ENCODE data around the gene TMEM129. TPM values are rescaled to one million over a fixed set of nuclear protein-coding genes. Genes with fewer than 3 reads are reported as not detected.

Gene TMEM129
- total RNA-seq, 1 experiment from 2014 or later = 41.2 TPM

DNA sequence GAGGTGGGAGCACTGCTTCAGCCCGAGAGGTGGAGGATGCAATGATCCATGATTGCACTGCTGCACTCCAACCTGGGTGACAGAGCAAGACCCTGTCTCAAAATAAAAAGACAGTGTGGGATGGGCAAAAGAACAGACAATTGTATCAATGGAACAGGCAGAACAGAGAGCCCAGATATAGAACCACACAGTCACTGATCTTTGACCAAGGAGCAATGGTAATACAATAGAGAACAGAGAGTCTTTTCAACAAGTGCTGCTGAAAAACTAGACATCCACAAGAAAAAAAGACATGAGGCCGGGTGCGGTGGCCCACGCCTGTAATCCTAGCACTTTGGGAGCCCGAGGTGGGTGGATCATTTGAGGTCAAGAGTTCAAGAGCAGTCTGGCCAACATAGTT, 42.9 kb downstream of the TMEM129 start:
- H3K9me3 ChIP-seq (ENCODE audit: insufficient read depth, low read depth) = no peaks in the 10 kb centered on the region

DNA sequence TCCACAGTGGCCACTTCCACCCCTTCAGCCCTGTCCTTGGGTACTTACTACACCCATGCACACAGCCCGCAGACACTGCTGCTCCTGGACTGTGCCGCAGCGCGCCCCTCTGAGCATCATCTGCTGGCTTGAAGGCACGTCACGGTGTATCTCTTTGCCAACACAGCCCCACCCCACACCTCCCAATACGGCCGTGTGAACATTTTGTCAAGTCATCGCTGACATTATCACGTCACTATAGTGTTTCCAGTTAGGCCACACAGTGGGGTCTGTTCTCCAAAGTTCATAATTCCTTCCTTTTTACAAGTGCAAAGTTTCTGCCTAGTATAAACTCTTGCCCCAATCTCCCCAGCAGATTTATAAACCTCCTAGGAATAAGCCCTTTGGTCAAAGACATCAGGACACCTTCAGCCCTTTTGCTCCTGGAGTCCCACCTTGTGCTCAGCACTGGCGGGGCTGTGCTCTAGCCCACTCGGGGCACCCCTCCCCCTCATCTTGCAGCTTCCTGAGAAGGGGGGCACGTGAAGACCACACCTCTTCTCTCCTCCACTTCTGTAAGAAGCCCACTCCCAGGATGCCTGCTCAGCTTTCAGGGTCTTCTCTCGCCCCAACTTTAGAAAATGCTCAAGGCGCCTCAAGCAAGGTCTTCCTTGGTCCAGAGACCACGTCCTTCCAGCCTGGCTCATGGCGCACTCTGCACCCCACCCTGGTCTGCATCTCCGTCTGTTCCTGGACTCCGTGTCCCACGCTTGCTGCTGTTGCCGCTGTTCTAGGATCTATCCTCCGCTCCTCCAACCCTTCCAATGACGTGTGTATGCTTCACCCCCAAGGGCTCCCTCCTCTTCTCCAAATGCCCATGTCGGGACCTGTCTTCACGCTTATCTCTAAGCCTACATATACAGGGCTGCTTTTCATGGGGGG, 44.3 kb downstream of the TMEM129 start:
- no peak overlapping the region for H2AFZ ChIP-seq
- CTCF ChIA-PET = no interaction called here
- no peak overlapping the region for H3K27ac ChIP-seq
- BruUV-seq (replicated peaks) = no TSS peak
- TF ChIP-seq, protein P1, sequence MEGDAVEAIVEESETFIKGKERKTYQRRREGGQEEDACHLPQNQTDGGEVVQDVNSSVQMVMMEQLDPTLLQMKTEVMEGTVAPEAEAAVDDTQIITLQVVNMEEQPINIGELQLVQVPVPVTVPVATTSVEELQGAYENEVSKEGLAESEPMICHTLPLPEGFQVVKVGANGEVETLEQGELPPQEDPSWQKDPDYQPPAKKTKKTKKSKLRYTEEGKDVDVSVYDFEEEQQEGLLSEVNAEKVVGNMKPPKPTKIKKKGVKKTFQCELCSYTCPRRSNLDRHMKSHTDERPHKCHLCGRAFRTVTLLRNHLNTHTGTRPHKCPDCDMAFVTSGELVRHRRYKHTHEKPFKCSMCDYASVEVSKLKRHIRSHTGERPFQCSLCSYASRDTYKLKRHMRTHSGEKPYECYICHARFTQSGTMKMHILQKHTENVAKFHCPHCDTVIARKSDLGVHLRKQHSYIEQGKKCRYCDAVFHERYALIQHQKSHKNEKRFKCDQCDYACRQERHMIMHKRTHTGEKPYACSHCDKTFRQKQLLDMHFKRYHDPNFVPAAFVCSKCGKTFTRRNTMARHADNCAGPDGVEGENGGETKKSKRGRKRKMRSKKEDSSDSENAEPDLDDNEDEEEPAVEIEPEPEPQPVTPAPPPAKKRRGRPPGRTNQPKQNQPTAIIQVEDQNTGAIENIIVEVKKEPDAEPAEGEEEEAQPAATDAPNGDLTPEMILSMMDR (conservative IDR thresholded peaks at IDR 0.05) = no peak
- no peak for TF ChIP-seq EZH2 (IDR thresholded peaks at IDR 0.05; ENCODE audit: low read depth)
- H3K4me1 ChIP-seq (replicated peaks; ENCODE audit: insufficient read depth) = no peaks in the 10 kb centered on the region
- peaks cover 6% of the 10 kb centered on the region; the same call in 1 of the 2 replicates for H3K27me3 ChIP-seq (ENCODE audit: insufficient read depth, low read depth)
- H3K79me2 ChIP-seq (ENCODE audit: low read depth) = no peaks in the 10 kb centered on the region
- no peaks in the 10 kb centered on the region for H4K20me1 ChIP-seq (ENCODE audit: insufficient read depth)
- peaks cover 3% of the 10 kb centered on the region; the same call in 1 of the 2 replicates for H3F3A ChIP-seq (ENCODE audit: insufficient read depth, low read depth)
- no peak for DNase-seq
- H3K9me2 ChIP-seq (ENCODE audit: insufficient read depth) = no peaks in the 10 kb centered on the region
- H3K4me3 ChIP-seq = no peak overlapping the region
- H3K9me3 ChIP-seq (ENCODE audit: insufficient read depth, low read depth) = no peaks in the 10 kb centered on the region
- no peak overlapping the region for H3K4me2 ChIP-seq
- intact Hi-C loops (cut with micrococcal nuclease; ENCODE audit: unreplicated experiment) = no loop called here
- POLR2A ChIA-PET (ENCODE audit: unreplicated experiment) = no interaction called here
- no peaks in the 10 kb centered on the region for H3K36me3 ChIP-seq (ENCODE audit: low read depth)

More for the DNA sequence above, 42.9 kb downstream of the TMEM129 start:
- Histone ChIP-seq H4K20me1 (ENCODE audit: insufficient read depth) (no peaks in the 10 kb centered on the region), H3K36me3 (ENCODE audit: low read depth) (no peaks in the 10 kb centered on the region), H2AFZ (no peak overlapping the region), H3K27me3 (ENCODE audit: insufficient read depth, low read depth) (peaks cover 6% of the 10 kb centered on the region; the same call in 1 of the 2 replicates), H3K79me2 (ENCODE audit: low read depth) (no peaks in the 10 kb centered on the region), H3F3A (ENCODE audit: insufficient read depth, low read depth) (peaks cover 13% of the 10 kb centered on the region), H3K4me1 (replicated peaks; ENCODE audit: insufficient read depth) (0 out of 2 replicates have a peak, but pooled peaks cover 4% of the 10 kb centered on the region), H3K4me3 (no peak overlapping the region), H3K4me2 (no peak overlapping the region), H3K9me2 (ENCODE audit: insufficient read depth) (no peaks in the 10 kb centered on the region), H3K27ac (no peak overlapping the region)
- CTCF ChIA-PET = no interaction called here
- intact Hi-C loops (cut with micrococcal nuclease; ENCODE audit: unreplicated experiment) = no loop called here
- TF ChIP-seq EZH2 (IDR thresholded peaks at IDR 0.05; ENCODE audit: low read depth) = no peak
- TF ChIP-seq, protein P1 (conservative IDR thresholded peaks at IDR 0.05) = no peak
- no TSS peak for BruUV-seq (replicated peaks)
- POLR2A ChIA-PET (ENCODE audit: unreplicated experiment) = no interaction called here
- no peak for DNase-seq

DNA sequence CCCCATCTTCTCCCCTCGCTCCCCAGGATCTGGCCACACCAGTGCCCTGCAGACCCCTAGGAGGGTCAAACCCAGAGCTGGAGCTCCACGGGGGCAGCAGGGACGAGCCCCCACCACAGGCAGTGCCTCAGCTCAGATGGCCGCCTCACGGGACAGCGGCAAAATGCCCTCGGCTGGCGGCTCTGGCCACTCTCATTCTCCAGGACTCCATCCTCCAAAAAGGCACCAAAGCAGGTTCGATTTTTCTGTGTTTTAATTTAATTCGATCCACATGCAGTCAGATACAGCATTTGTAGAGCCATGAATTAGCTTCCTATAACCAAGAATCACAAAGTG, 45.4 kb downstream of the TMEM129 start:
- Histone ChIP-seq H3K9me3 (ENCODE audit: insufficient read depth, low read depth) (no peaks in the 10 kb centered on the region), H4K20me1 (ENCODE audit: insufficient read depth) (no peaks in the 10 kb centered on the region), H3K4me2 (no peak overlapping the region), H3K79me2 (ENCODE audit: low read depth) (no peaks in the 10 kb centered on the region), H3K9me2 (ENCODE audit: insufficient read depth) (no peaks in the 10 kb centered on the region), H3K27me3 (ENCODE audit: insufficient read depth, low read depth) (peaks cover 6% of the 10 kb centered on the region; the same call in 1 of the 2 replicates), H3K36me3 (ENCODE audit: low read depth) (no peaks in the 10 kb centered on the region), H3K4me3 (no peak overlapping the region), H2AFZ (no peak overlapping the region), H3F3A (ENCODE audit: insufficient read depth, low read depth) (peaks cover 2% of the 10 kb centered on the region; the same call in 1 of the 2 replicates), H3K4me1 (replicated peaks; ENCODE audit: insufficient read depth) (no peaks in the 10 kb centered on the region), H3K27ac (no peak overlapping the region)
- ChIA-PET CTCF (no interaction called here), POLR2A (ENCODE audit: unreplicated experiment) (no interaction called here)
- TF ChIP-seq, protein P1 (conservative IDR thresholded peaks at IDR 0.05) = no peak
- no peak for TF ChIP-seq EZH2 (IDR thresholded peaks at IDR 0.05; ENCODE audit: low read depth)
- DNase-seq = no peak
- BruUV-seq (replicated peaks) = no TSS peak
- intact Hi-C loops (cut with micrococcal nuclease; ENCODE audit: unreplicated experiment) = no loop called here

All from PC-9 (cell line).